HepG2 (cell line): ENCODE measurements around the gene COX14. TPM values are rescaled to one million over a fixed set of nuclear protein-coding genes. Genes with fewer than 3 reads are reported as not detected.

Source experiments
- BHLHE40 ChIP-seq: IDR thresholded peaks from 2 replicates; pipeline ENCODE4 v1.6.1; 2011; ENCODE audit warnings: low read length, improper control_type of control experiment
- CEBPB ChIP-seq: IDR thresholded peaks from 2 replicates; pipeline ENCODE4 v1.6.1; 2011; ENCODE audit warnings: low read depth, low read length, improper control_type of control experiment, borderline replicate concordance
- ELF1 ChIP-seq: sonication (generic); formaldehyde crosslinking; IDR thresholded peaks from 2 replicates; pipeline ENCODE4 v1.4.0; 2020; ENCODE audit warnings: missing genetic modification reagents
- FOSL1 ChIP-seq: sonication (generic); formaldehyde crosslinking; IDR thresholded peaks from 2 replicates; pipeline ENCODE4 v1.9.0; 2021; ENCODE audit warnings: missing genetic modification reagents, borderline replicate concordance
- HNRNPLL ChIP-seq: fragments of 200-400 bp; formaldehyde crosslinking; IDR thresholded peaks from 2 replicates; pipeline ENCODE4 v1.6.1; 2017; ENCODE audit warnings: mild to moderate bottlenecking, low read depth, low read length; ENCODE audit not compliant: poor library complexity, severe bottlenecking
- JUNB ChIP-seq: sonication (generic); formaldehyde crosslinking; IDR thresholded peaks from 2 replicates; pipeline ENCODE4 v1.8.0; 2022; ENCODE audit warnings: missing genetic modification reagents, mild to moderate bottlenecking, borderline replicate concordance
- KLF9 ChIP-seq: IDR thresholded peaks from 2 replicates; pipeline ENCODE4 v1.6.1; 2016; ENCODE audit warnings: low read depth
- PPARG ChIP-seq: conservative IDR thresholded peaks from 2 replicates; pipeline ENCODE4 v1.6.1; 2016; ENCODE audit warnings: missing biosample characterization, missing genetic modification reagents
- PRMT3 ChIP-seq: sonication (generic); formaldehyde crosslinking; IDR thresholded peaks from 2 replicates; pipeline ENCODE4 v1.8.1; 2022; ENCODE audit warnings: low read depth, mild to moderate bottlenecking, moderate library complexity, missing genetic modification reagents, borderline replicate concordance
- RERE ChIP-seq: IDR thresholded peaks from 2 replicates; pipeline ENCODE4 v1.6.1; 2016; ENCODE audit warnings: low read depth, missing genetic modification reagents, missing compliant biosample characterization
- ZBTB38 ChIP-seq: sonication (generic); formaldehyde crosslinking; IDR thresholded peaks from 2 replicates; pipeline ENCODE4 v1.5.1; 2020; ENCODE audit warnings: mild to moderate bottlenecking, missing genetic modification reagents
- ZGPAT ChIP-seq: IDR thresholded peaks from 2 replicates; pipeline ENCODE4 v1.6.1; 2016; ENCODE audit warnings: mild to moderate bottlenecking
- ZNF33B ChIP-seq: sonication (generic); formaldehyde crosslinking; IDR thresholded peaks from 2 replicates; pipeline ENCODE4 v1.5.1; 2020; ENCODE audit warnings: mild to moderate bottlenecking, missing genetic modification reagents
- ZNF512B ChIP-seq: sonication (generic); formaldehyde crosslinking; IDR thresholded peaks from 2 replicates; pipeline ENCODE4 v1.5.1; 2020; ENCODE audit warnings: missing genetic modification reagents, mild to moderate bottlenecking, borderline replicate concordance
- ZNF75D ChIP-seq: sonication (generic); formaldehyde crosslinking; IDR thresholded peaks from 2 replicates; pipeline ENCODE4 v1.8.1; 2023; ENCODE audit warnings: missing genetic modification reagents, mild to moderate bottlenecking, borderline replicate concordance
- polyA plus RNA-seq, 8 experiments: library from polyadenylated mRNA; depleted of rRNA in 3 of 8; stranded (reverse) in 7 of 8; unstranded in 1 of 8; fragments of >200 nt; fragmentation: Illumina TruSeq in 4 of 8; extraction: Trizol in 4 of 8; gene quantifications; 2 replicates each; pipeline versions ENCODE4 v1.2.1 to v1.2.3, GENCODE V29; 2011 to 2016; ENCODE audit warnings: low read depth in 4 of 8, missing spikeins in 1 of 8, mixed read lengths in 1 of 8; ENCODE audit not compliant: insufficient read depth in 1 of 8
- total RNA-seq, 5 experiments: library from RNA; depleted of rRNA; stranded (reverse); fragments of >200 nt; fragmentation: Illumina TruSeq; extraction: Trizol; gene quantifications; 2 replicates each; pipeline ENCODE4 v1.2.3, GENCODE V29; 2016; ENCODE audit warnings: low read depth in 1 of 5

Gene COX14
- total and polyA plus RNA-seq, 2 of the 13 experiments (the other 11 are each of a cell fraction or from before 2014, with no cell fraction given) = 53.0 to 71.6 TPM

- TF ChIP-seq JUNB (CRISPR knock-in tag) = no peak
- TF ChIP-seq ZBTB38 (CRISPR knock-in tag) = peak; percentile 77
- TF ChIP-seq PPARG = no peak
- TF ChIP-seq CEBPB = no peak
- TF ChIP-seq ZGPAT = peak; percentile 71
- peak; percentile 97 for TF ChIP-seq HNRNPLL
- TF ChIP-seq ELF1 (CRISPR knock-in tag) = no peak
- no peak for TF ChIP-seq ZNF512B (CRISPR knock-in tag)
- peak; percentile 35; the same call in 1 of the 2 replicates for TF ChIP-seq ZNF75D (CRISPR knock-in tag)
- no peak for TF ChIP-seq PRMT3 (CRISPR knock-in tag)
- TF ChIP-seq BHLHE40 = no peak
- no peak for TF ChIP-seq RERE (CRISPR knock-in tag)
- 0 out of 2 replicates have a peak, but pooled peaks have one; percentile 22 for TF ChIP-seq ZNF33B (CRISPR knock-in tag)
- peak; percentile 78; the same call in 1 of the 2 replicates for TF ChIP-seq KLF9 (CRISPR knock-in tag)
- TF ChIP-seq FOSL1 (CRISPR knock-in tag) = no peak
Measured at GRCh38 chr12:50167049-50167828, 55.2 kb downstream of the COX14 start, which contains the start of gene CERS5 (continued).
